ENCODE data around the gene MEIOC.

MEIOC gene

DNA sequence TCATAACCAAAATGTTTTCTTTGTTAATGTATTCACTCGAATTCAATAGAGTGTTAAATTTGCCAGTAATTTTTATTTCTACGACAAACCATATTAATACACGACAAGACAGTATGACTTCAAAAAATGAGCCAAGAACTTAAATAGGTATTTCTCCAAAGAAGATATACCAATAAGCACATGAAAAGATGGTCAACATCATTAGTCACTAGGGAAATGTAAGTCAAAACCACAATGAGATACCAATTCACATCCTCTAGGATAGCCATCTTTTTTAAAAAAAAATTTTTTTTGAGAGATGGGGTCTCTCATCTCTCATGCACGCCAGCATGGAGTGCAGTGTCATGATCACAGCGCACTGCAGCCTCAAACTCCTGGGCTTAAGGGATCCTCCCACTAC, 5.0 kb upstream of the MEIOC start:
- no peak overlapping the region for H3K4me3 ChIP-seq (ENCODE audit: low read depth in 1 of 2, low read length in 1 of 2)
- H3K27ac ChIP-seq: no peak overlapping the region
- TF ChIP-seq, protein P1, sequence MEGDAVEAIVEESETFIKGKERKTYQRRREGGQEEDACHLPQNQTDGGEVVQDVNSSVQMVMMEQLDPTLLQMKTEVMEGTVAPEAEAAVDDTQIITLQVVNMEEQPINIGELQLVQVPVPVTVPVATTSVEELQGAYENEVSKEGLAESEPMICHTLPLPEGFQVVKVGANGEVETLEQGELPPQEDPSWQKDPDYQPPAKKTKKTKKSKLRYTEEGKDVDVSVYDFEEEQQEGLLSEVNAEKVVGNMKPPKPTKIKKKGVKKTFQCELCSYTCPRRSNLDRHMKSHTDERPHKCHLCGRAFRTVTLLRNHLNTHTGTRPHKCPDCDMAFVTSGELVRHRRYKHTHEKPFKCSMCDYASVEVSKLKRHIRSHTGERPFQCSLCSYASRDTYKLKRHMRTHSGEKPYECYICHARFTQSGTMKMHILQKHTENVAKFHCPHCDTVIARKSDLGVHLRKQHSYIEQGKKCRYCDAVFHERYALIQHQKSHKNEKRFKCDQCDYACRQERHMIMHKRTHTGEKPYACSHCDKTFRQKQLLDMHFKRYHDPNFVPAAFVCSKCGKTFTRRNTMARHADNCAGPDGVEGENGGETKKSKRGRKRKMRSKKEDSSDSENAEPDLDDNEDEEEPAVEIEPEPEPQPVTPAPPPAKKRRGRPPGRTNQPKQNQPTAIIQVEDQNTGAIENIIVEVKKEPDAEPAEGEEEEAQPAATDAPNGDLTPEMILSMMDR (IDR thresholded peaks at IDR 0.05): no peak
- peaks cover 0 to 5% of the 10 kb centered on the region in 2 experiments for H3K4me1 ChIP-seq (ENCODE audit: control insufficient read depth in 1 of 2, insufficient read depth in 1 of 2, low read depth in 1 of 2, low read length in 1 of 2)
- no peaks in the 10 kb centered on the region for H3K36me3 ChIP-seq
- H3K9me3 ChIP-seq: no peaks in the 10 kb centered on the region
- peaks cover 81% of the 10 kb centered on the region for H3K27me3 ChIP-seq

DNA sequence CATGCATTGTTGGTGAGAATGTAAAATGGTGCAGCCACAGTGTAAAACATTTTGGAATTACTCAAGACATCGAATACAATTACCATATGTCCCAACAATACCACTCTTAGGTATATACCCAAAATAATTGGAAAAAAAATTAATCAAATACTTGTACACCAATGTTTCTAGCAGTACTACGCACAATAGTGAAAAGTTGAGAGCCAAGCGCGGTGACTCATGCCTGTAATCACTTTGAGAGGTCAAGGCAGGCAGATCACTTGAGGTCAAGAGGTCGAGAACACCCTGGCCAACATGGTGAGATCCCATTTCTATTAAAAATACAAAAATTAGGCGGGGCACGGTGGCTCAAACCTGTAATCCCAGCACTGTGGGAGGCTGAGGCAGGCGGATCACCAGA, 3.5 kb upstream of the MEIOC start:
- Histone ChIP-seq H3K9me3 (no peaks in the 10 kb centered on the region), H3K27me3 (peaks cover 94% of the 10 kb centered on the region), H3K4me1 (ENCODE audit: control insufficient read depth in 1 of 2, insufficient read depth in 1 of 2, low read depth in 1 of 2, low read length in 1 of 2) (peaks cover 4 to 14% of the 10 kb centered on the region in 2 experiments), H3K4me3 (ENCODE audit: low read depth in 1 of 2, low read length in 1 of 2) (no peak overlapping the region), H3K36me3 (no peaks in the 10 kb centered on the region), H3K27ac (no peak overlapping the region)
- TF ChIP-seq, protein P1 (IDR thresholded peaks at IDR 0.05): no peak

DNA sequence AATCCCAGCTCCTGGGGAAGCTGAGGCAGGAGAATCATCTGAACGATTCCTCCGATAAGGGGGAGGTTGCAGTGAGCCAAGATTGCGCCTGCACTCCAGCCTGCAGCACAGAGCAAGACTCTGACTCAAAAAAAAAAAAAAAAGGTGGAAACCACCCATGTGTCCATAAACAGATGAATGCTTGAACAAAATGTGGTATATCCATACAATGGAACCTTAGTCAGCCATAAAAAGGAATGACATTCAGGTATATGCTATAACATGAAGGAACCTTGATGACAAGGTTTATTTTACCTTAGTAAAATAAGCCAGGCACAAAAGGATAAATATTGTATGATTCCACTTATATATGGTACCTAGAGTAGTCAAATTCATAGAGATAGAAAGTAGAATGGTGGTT, 2.9 kb upstream of the MEIOC start:
- Histone ChIP-seq H3K27me3 (peaks cover 94% of the 10 kb centered on the region), H3K9me3 (no peaks in the 10 kb centered on the region), H3K27ac (no peak overlapping the region), H3K4me3 (ENCODE audit: low read depth in 1 of 2, low read length in 1 of 2) (no peak overlapping the region), H3K36me3 (no peaks in the 10 kb centered on the region), H3K4me1 (ENCODE audit: control insufficient read depth in 1 of 2, insufficient read depth in 1 of 2, low read depth in 1 of 2, low read length in 1 of 2) (peaks cover 4 to 14% of the 10 kb centered on the region in 2 experiments)
- TF ChIP-seq, protein P1 (IDR thresholded peaks at IDR 0.05): no peak

DNA sequence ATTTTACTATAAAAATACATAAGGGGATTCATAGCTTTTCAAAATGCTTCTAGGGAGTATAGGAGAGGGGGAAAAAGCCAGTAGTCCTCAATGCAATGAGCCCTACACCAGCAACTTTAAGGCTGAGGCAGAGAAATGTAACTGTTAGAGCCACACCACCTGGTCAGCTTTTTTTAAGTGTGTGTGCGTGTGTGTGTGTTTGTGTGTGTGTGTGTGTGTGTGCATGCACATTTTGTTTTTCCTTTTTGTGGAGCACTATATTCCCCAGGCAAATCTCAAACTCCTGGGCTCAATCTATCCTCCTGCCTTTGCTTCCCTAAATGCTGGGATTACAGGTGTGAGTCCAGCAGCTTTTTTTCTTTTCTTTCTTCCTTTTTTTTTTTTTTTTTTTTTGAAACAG, 2.3 kb upstream of the MEIOC start:
- Histone ChIP-seq H3K27ac (no peak overlapping the region), H3K27me3 (peaks cover 94% of the 10 kb centered on the region), H3K36me3 (no peaks in the 10 kb centered on the region)

DNA sequence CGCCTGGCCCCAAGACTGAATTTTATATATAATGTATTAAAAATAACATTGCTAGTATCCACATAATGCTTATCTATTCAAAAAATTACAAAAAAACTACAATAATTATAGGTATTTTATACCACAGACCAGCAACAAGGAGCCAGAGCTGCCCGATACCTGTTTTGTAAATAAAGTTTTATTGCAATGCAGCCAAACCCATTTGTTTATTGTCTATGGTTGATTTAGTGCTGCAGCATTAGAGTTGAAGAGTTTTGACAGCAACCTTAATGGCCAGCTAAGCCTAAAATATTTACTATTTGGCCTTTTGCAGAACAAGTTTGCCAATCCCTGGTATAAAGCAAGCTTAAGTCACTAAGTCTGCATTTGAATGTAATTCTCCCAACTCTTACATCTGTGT, 5.6 kb downstream of the MEIOC start:
- H3K4me3 ChIP-seq (ENCODE audit: low read depth in 1 of 2, low read length in 1 of 2): no peak overlapping the region
- no peaks in the 10 kb centered on the region for H3K36me3 ChIP-seq
- peaks cover 2 to 3% of the 10 kb centered on the region in 2 experiments for H3K4me1 ChIP-seq (ENCODE audit: control insufficient read depth in 1 of 2, insufficient read depth in 1 of 2, low read depth in 1 of 2, low read length in 1 of 2)
- no peak overlapping the region for H3K27ac ChIP-seq
- no peaks in the 10 kb centered on the region for H3K9me3 ChIP-seq
- H3K27me3 ChIP-seq: peaks cover 54% of the 10 kb centered on the region
- TF ChIP-seq, protein P1 (IDR thresholded peaks at IDR 0.05): no peak

More for the DNA sequence above, 2.3 kb upstream of the MEIOC start:
- Histone ChIP-seq H3K4me3 (ENCODE audit: low read depth in 1 of 2, low read length in 1 of 2) (no peak overlapping the region), H3K9me3 (no peaks in the 10 kb centered on the region), H3K4me1 (ENCODE audit: control insufficient read depth in 1 of 2, insufficient read depth in 1 of 2, low read depth in 1 of 2, low read length in 1 of 2) (peaks cover 4 to 14% of the 10 kb centered on the region in 2 experiments)
- TF ChIP-seq, protein P1 (IDR thresholded peaks at IDR 0.05): no peak

DNA sequence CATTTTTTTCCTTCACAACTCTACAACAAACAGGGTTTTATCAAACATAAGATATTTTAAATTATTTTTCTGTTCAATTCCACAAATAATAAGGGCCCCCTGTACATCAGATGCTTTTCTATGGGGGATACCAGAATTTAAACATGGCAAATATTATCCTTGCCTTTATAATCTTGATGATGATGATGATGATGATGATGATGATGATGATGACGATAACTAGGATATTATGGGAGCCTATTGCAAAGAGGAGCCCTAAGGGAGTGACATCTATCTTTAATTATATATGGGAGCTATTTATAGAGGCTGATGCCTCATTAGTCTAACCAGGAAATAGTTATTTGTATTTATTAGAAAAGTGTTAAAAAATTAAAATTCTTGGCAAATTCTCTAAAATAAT, 6.8 kb downstream of the MEIOC start:
- H3K4me3 ChIP-seq (ENCODE audit: low read depth in 1 of 2, low read length in 1 of 2): no peak overlapping the region
- TF ChIP-seq, protein P1 (IDR thresholded peaks at IDR 0.05): no peak
- H3K4me1 ChIP-seq (ENCODE audit: control insufficient read depth in 1 of 2, insufficient read depth in 1 of 2, low read depth in 1 of 2, low read length in 1 of 2): no peaks in the 10 kb centered on the region
- H3K36me3 ChIP-seq: no peaks in the 10 kb centered on the region
- peaks cover 54% of the 10 kb centered on the region for H3K27me3 ChIP-seq
- H3K27ac ChIP-seq: no peak overlapping the region
- no peaks in the 10 kb centered on the region for H3K9me3 ChIP-seq
